ENCODE data around the gene TUBB2B.

- TF ChIP-seq POLR2A (IDR thresholded peaks at IDR 0.05): no peak
- TF ChIP-seq CTCF (IDR thresholded peaks at IDR 0.05 in 8 of 11, conservative IDR thresholded peaks at IDR 0.05 in 3 of 11): no peak
- no peak for TF ChIP-seq POLR2AphosphoS5 (IDR thresholded peaks at IDR 0.05)
Measured at GRCh38 chr6:3186974-3187382, 40.5 kb downstream of the TUBB2B start.

Data from spleen (tissue), 7 donors.